Mesenchymal stem cell (in vitro differentiated cells and primary cell): ENCODE measurements around the gene GRAP2.

Experiments
- DNase-seq: peaks from one replicate; pipeline ENCODE4 v3.0.0-alpha.2; 2013
- H2AFZ ChIP-seq: one replicate; pipeline ENCODE4 v1.6.1; 2013; ENCODE audit warnings: low read depth, mild to moderate bottlenecking, control low read depth, inconsistent platforms, low read length, moderate library complexity
- H2AK5ac ChIP-seq: 2 replicates; pipeline ENCODE4 v1.6.1; 2013; ENCODE audit warnings: low read length, moderate library complexity, mild to moderate bottlenecking, inconsistent platforms; ENCODE audit not compliant: severe bottlenecking
- H2BK120ac ChIP-seq: one replicate; pipeline ENCODE4 v1.6.1; 2013; ENCODE audit warnings: low read depth, mild to moderate bottlenecking, inconsistent platforms, low read length, moderate library complexity
- H2BK12ac ChIP-seq, 2 experiments: one replicate each; pipeline ENCODE4 v1.6.1; 2013; ENCODE audit warnings: inconsistent platforms in 2 of 2, low read length in 2 of 2, mild to moderate bottlenecking in 2 of 2, moderate library complexity in 2 of 2, control low read depth in 1 of 2
- H2BK15ac ChIP-seq: one replicate; pipeline ENCODE4 v1.6.1; 2013; ENCODE audit warnings: mild to moderate bottlenecking, low read depth, inconsistent platforms; ENCODE audit not compliant: poor library complexity, severe bottlenecking
- H2BK5ac ChIP-seq: 2 replicates; pipeline ENCODE4 v1.6.1; 2013; ENCODE audit warnings: low read depth, mild to moderate bottlenecking, low read length, control low read depth, inconsistent platforms; ENCODE audit not compliant: poor library complexity, severe bottlenecking
- H3K14ac ChIP-seq, 2 experiments: one replicate each; pipeline ENCODE4 v1.6.1; 2013; ENCODE audit warnings: inconsistent platforms in 2 of 2, low read length in 2 of 2, control low read depth in 1 of 2, mild to moderate bottlenecking in 1 of 2, moderate library complexity in 1 of 2
- H3K18ac ChIP-seq, 2 experiments: one replicate each; pipeline ENCODE4 v1.6.1; 2013; ENCODE audit warnings: inconsistent platforms in 2 of 2, low read length in 2 of 2, control low read depth in 1 of 2, low read depth in 1 of 2, mild to moderate bottlenecking in 1 of 2
- H3K23ac ChIP-seq, 2 experiments: one replicate each; pipeline ENCODE4 v1.6.1; 2013; ENCODE audit warnings: inconsistent platforms in 2 of 2, low read length in 2 of 2, mild to moderate bottlenecking in 2 of 2, moderate library complexity in 2 of 2, control low read depth in 1 of 2
- H3K27ac ChIP-seq: 2 replicates; pipeline ENCODE4 v1.5.1; 2013; ENCODE audit warnings: mild to moderate bottlenecking, moderate library complexity, low read length, control low read depth, inconsistent platforms; ENCODE audit not compliant: poor library complexity, severe bottlenecking
- H3K27me3 ChIP-seq, 2 experiments: 2 replicates each; pipeline versions ENCODE4 v1.6.1 to v1.7.0; 2013; ENCODE audit warnings: low read length in 2 of 2, mild to moderate bottlenecking in 2 of 2, moderate library complexity in 2 of 2, control low read depth in 1 of 2, inconsistent platforms in 1 of 2; ENCODE audit not compliant: control insufficient read depth in 1 of 2, insufficient read depth in 1 of 2
- H3K36me3 ChIP-seq, 2 experiments: 2 replicates each; pipeline versions ENCODE4 v1.6.1 to v1.7.0; 2013; ENCODE audit warnings: low read length in 2 of 2, control low read depth in 1 of 2, inconsistent platforms in 1 of 2, low read depth in 1 of 2, mild to moderate bottlenecking in 1 of 2; ENCODE audit not compliant: insufficient read depth in 2 of 2, control insufficient read depth in 1 of 2
- H3K4ac ChIP-seq, 2 experiments: one replicate each; pipeline ENCODE4 v1.6.1; 2013; ENCODE audit warnings: inconsistent platforms in 2 of 2, low read length in 2 of 2, mild to moderate bottlenecking in 2 of 2, moderate library complexity in 2 of 2, control low read depth in 1 of 2, low read depth in 1 of 2
- H3K4me1 ChIP-seq: 2 replicates; pipeline ENCODE4 v1.6.1; 2013; ENCODE audit warnings: low read depth, low read length, control low read depth; ENCODE audit not compliant: control insufficient read depth, insufficient read depth
- H3K4me2 ChIP-seq: 2 replicates; pipeline ENCODE4 v1.6.1; 2013; ENCODE audit warnings: low read length, mild to moderate bottlenecking, inconsistent platforms; ENCODE audit not compliant: poor library complexity, severe bottlenecking
- H3K4me3 ChIP-seq, 2 experiments: 2 replicates each; pipeline versions ENCODE4 v1.5.1 to v1.7.0; 2013; ENCODE audit warnings: low read length in 2 of 2, mild to moderate bottlenecking in 2 of 2, control low read depth in 1 of 2, low read depth in 1 of 2; ENCODE audit not compliant: insufficient read depth in 1 of 2
- H3K79me1 ChIP-seq: replicated peaks from 2 replicates; pipeline ENCODE4 v1.6.1; 2013; ENCODE audit warnings: mild to moderate bottlenecking, control low read depth, low read length, inconsistent platforms; ENCODE audit not compliant: poor library complexity, severe bottlenecking
- H3K9ac ChIP-seq: 2 replicates; pipeline ENCODE4 v1.7.0; 2013; ENCODE audit warnings: mild to moderate bottlenecking, low read length, moderate library complexity
- H3K9me3 ChIP-seq: 2 replicates; pipeline ENCODE4 v1.7.0; 2013; ENCODE audit warnings: mild to moderate bottlenecking, low read length; ENCODE audit not compliant: control insufficient read depth
- H4K8ac ChIP-seq: one replicate; pipeline ENCODE4 v1.6.1; 2013; ENCODE audit warnings: inconsistent platforms, mild to moderate bottlenecking, low read length, moderate library complexity
- H4K91ac ChIP-seq: one replicate; pipeline ENCODE4 v1.6.1; 2013; ENCODE audit warnings: mild to moderate bottlenecking, low read length, inconsistent platforms
- WGBS: methylation state at CpG from one replicate; pipeline ENCODE4 v1.1.7; 2013; ENCODE audit warnings: mixed read lengths; 5-methylcytosine and 5-hydroxymethylcytosine counted together

GRAP2 gene

GRCh38 chr22:39956932-39957664, 56.2 kb downstream of the GRAP2 start:
- Histone ChIP-seq H3K9me3 (no peaks in the 10 kb centered on the region), H3K4ac (no peak overlapping the region), H2BK12ac (no peak overlapping the region), H2BK120ac (no peak overlapping the region), H4K91ac (no peak overlapping the region), H3K23ac (no peak overlapping the region), H2BK5ac (no peak overlapping the region), H4K8ac (no peak overlapping the region), H3K27ac (no peak overlapping the region), H3K4me2 (no peak overlapping the region), H3K4me3 (no peak overlapping the region), H3K4me1 (peaks cover 23% of the 10 kb centered on the region), H3K14ac (no peak overlapping the region), H3K79me1 (no peaks in the 10 kb centered on the region), H2AK5ac (no peak overlapping the region), H2AFZ (no peak overlapping the region), H3K36me3 (no peaks in the 10 kb centered on the region), H3K9ac (no peak overlapping the region), H3K18ac (peak overlapping the region in 1 of 2 experiments; percentile 5), H2BK15ac (no peak overlapping the region), H3K27me3 (peaks cover 0 to 37% of the 10 kb centered on the region in 2 experiments)
- 83% methylated on average over 8 of the region's 10 CpGs for WGBS
- peak; percentile 22 for DNase-seq

- DNase-seq = no peak
- H3K14ac ChIP-seq = no peak overlapping the region
- WGBS = 92% methylated on average over 6 of the region's 8 CpGs
Measured at GRCh38 chr22:39958009-39958711, 57.3 kb downstream of the GRAP2 start.

GRCh38 chr22:39958949-39959639, 58.2 kb downstream of the GRAP2 start:
- Histone ChIP-seq H4K91ac (peak overlapping the region; percentile 59), H3K23ac (no peak overlapping the region), H3K79me1 (no peaks in the 10 kb centered on the region), H3K18ac (peak overlapping the region; percentile 46 to 67), H3K9ac (no peak overlapping the region), H3K14ac (no peak overlapping the region), H3K9me3 (no peaks in the 10 kb centered on the region), H4K8ac (no peak overlapping the region), H2BK120ac (no peak overlapping the region), H2AFZ (no peak overlapping the region), H2BK5ac (peak overlapping the region; percentile 19), H3K27me3 (peaks cover 0 to 26% of the 10 kb centered on the region in 2 experiments), H3K4me3 (no peak overlapping the region), H3K4me2 (no peak overlapping the region), H3K4me1 (peaks cover 26% of the 10 kb centered on the region), H2BK12ac (peak overlapping the region; percentile 29 to 40), H3K27ac (peak overlapping the region; percentile 31), H2AK5ac (no peak overlapping the region), H2BK15ac (no peak overlapping the region), H3K36me3 (no peaks in the 10 kb centered on the region), H3K4ac (peak overlapping the region in 1 of 2 experiments; percentile 57)
- 80% methylated on average over 11 of the region's 11 CpGs for WGBS
- DNase-seq = no peak

More at GRCh38 chr22:39958009-39958711, 57.3 kb downstream of the GRAP2 start:
- Histone ChIP-seq H4K91ac (no peak overlapping the region), H3K18ac (no peak overlapping the region), H4K8ac (no peak overlapping the region), H3K4me1 (peaks cover 26% of the 10 kb centered on the region), H3K27ac (no peak overlapping the region), H2BK15ac (no peak overlapping the region), H3K9me3 (no peaks in the 10 kb centered on the region), H3K9ac (no peak overlapping the region), H2AFZ (no peak overlapping the region), H3K79me1 (no peaks in the 10 kb centered on the region), H2AK5ac (no peak overlapping the region), H3K4me3 (no peak overlapping the region), H3K36me3 (no peaks in the 10 kb centered on the region), H2BK120ac (no peak overlapping the region), H3K4me2 (no peak overlapping the region), H3K27me3 (peaks cover 0 to 29% of the 10 kb centered on the region in 2 experiments), H2BK12ac (no peak overlapping the region), H3K4ac (no peak overlapping the region), H3K23ac (no peak overlapping the region), H2BK5ac (no peak overlapping the region)
